GM19193 (cell line): ENCODE measurements around the gene PDLIM1.

Source experiments
- POLR2A ChIP-seq: IDR thresholded peaks from 4 replicates; pipeline ENCODE4 v1.6.1; 2011; ENCODE audit not compliant: insufficient read depth, insufficient read length; ENCODE audit errors: extremely low read depth

PDLIM1 gene, protein sequence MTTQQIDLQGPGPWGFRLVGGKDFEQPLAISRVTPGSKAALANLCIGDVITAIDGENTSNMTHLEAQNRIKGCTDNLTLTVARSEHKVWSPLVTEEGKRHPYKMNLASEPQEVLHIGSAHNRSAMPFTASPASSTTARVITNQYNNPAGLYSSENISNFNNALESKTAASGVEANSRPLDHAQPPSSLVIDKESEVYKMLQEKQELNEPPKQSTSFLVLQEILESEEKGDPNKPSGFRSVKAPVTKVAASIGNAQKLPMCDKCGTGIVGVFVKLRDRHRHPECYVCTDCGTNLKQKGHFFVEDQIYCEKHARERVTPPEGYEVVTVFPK

DNA sequence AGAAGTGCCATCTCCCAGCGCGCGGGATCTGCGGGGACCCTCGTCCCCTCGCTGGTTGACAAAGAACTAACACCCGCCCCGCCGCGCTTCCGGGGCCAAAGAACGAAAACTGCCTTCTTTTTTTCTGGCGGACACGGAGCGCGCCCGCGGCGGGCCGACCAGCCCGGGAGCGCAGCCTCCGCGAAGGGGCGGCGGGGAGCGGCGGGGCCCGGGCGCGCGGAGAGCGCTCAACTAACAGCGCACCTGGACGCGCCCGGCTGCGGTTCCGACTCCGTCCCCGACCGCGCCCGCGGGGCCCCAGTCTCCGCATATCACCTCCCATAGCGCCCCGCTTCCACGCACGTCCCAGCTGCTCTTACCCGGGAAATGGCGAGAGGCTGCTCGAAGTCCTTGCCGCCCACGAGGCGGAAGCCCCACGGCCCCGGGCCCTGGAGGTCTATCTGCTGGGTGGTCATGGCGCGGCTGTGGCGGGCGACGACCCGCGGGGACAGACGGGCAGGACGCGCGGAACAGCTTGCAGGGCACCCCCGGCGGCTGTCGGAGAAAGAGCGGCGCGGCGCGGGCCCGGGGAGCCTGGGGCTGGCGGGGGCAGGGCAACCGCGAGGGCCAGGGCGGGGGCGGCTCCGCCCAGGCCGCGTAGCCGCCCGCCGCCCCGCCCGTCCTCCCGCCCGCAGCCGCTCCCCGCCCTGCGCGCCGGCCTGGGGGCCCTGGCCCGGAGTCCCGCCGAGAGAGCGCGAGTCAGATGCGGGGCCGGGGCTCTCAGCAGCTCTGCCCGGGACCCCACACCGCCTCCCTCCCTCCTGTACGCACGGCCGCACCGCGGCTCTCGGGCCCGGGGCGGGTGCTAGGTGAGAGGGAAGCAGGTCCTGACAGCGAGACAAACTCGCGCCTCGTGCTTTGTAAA is at the start of gene PDLIM1:
PDLIM1 (minus strand) TSS at position 543 of the 904 bp plus-strand sequence; CDS start at position 455, 88 bp downstream.
- peak; percentile 81 for TF ChIP-seq POLR2A

DNA sequence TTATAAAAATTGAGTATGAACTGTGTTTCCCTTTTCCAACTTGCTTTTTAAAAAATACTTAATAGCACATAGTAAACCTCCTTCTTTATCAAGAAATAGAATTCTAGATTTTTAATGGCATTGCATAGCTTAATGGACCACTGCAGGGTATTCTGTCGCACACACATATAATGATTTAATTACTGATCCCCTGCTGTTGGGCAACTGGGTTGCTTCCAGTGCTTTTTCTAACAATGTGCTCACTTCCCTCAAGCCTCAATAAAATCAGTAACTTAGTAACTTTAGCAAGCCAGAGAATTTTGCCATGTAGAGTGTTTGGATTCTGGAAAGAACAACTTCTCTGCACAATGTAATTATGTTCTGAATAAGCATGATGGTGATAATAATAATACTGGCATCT is 49.1 kb upstream of the PDLIM1 start:
- TF ChIP-seq POLR2A, result no peak

DNA sequence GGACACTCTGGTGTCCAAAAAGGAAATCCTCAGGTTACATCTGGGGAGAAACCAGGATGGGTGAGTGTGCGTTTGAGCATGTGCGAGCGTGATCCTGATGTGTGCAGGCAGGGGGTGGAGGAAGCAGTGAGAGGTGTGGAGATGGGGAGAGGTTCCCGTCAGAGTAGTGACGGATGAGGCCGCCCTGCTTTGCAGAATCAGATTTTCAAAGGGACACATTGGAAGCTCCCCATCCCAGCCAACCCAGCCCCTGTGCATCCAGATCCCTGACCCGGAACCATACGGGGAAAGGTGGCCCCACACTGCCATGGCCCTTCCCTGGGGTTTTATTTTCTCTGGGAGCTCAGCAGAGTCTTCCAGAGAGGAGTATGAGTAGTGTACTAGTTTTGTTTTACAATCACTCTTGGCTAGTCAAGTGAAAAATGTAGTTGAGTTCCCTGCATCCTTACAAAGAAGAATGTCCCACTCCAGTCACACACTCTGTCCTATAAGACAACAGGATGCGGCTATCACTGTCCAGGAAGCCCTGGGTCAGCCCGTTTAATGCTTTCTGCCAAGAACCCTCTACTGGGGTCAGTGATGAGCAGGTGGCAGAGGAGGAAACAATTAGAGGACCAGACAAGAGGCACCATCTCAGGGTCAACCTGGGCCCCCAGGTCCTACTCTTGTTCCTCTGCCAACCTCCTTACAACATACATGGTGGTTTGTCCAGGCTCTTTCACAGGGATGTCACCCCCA is 46.8 kb upstream of the PDLIM1 start:
- no peak for TF ChIP-seq POLR2A

DNA sequence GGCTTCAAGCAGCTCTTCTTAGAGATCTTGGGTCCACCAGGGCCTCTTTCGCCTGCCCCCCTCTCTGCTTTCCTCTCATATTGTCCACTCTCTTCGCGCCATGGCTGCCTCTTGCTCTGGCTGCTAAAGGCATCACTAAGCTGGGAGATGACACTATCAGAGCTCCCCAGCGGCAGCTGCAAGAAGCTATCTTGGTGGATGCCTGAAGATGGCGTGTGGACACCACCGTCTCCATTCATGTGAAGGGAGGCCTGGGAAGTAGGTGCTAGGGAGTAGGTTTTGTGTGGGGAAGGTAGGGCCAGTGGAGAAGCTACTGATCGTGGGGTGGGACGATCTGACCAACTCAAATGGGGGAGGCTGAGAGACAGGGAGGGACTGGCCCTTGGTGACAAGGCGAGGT is 45.9 kb upstream of the PDLIM1 start:
- TF ChIP-seq POLR2A, result no peak

DNA sequence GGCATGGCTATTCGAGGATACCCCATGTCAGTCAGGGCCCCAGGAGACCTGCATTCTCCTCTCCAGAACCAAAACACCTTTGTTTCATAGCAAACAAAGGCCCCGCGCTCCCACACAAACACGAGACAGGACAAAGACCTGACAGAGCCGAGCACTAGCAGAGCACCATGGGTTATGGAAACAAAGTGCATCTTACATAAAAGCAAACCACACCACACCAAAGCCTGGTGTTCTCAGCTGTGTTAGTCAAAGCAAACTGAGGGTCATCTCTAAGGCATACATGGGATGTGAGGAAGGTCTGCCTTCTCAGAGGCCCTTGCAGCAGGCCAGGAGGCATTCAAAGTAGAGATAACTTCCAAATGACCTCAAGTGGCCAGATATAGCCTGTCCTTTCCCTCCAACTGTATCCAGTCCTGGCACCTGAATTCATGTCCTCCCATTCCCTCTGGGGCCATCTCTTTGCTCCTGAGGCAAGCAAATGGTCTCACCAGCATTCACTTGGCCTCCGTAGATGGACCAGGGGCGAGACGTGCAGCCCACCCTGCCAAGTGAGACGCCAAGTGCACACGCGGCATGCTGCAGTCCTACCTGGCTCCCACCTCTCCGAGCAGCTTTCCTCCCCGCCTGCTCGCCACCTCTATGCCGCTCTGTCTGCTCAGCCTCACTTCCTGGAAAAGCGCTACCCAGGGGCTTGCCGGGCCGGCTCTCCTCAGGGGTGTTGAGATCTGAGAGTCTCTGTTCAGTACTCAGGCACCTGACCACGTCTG is 45.3 kb upstream of the PDLIM1 start:
- no peak for TF ChIP-seq POLR2A

DNA sequence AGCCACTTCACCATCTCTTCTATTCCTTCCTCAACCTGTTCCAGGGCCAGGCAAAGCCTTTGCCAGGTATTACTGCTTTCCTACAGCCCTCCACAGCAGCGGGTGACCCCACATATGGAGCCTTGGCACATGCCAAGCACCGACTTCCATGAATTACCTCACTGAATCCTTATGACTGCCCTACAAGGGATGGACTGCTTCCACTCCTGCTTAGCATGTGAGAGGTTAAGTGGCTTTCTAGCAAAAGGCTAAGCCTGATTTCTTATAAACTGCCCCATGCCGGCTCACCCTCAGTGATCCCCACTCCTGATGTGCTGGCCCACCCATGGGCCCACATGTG is 44.0 kb upstream of the PDLIM1 start:
- TF ChIP-seq POLR2A, result no peak

DNA sequence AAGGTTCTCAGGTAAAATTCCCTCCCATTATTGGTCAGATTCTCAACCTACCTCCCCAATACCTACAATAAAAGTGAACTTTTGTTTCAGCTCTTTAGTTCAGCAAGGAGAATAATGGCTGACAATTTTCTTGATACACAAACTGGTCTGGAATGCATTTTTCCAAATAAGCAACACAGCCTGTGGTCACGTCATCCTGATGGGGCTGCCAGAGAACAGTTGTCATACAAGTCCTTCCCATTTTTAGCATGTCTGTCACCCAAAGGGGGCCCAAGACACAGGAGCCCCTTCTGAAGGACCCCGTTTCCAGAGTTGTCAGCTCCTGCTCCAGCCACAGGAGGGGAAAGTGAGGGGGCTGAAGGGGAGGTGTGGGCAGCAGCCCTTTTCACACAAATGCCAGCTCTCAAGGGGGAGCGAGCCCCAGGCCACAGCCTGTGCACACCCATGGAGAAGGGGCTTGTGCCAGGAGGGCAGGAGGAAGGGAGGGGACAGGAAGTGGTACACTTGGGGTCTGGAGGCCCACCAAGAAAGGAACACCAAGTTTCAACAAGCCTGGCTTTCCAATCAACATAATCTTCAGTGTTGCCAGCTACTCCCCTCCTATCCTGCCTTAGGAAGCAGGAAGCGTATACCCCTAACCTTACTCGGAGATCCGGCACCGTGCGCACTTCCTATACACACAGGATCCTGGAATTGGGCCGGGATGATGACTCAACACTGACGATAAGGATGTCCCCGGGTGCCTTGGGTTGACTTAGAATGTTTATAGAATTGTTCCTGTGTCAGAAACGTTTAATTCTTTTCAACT is 43.4 kb upstream of the PDLIM1 start:
- no peak for TF ChIP-seq POLR2A

DNA sequence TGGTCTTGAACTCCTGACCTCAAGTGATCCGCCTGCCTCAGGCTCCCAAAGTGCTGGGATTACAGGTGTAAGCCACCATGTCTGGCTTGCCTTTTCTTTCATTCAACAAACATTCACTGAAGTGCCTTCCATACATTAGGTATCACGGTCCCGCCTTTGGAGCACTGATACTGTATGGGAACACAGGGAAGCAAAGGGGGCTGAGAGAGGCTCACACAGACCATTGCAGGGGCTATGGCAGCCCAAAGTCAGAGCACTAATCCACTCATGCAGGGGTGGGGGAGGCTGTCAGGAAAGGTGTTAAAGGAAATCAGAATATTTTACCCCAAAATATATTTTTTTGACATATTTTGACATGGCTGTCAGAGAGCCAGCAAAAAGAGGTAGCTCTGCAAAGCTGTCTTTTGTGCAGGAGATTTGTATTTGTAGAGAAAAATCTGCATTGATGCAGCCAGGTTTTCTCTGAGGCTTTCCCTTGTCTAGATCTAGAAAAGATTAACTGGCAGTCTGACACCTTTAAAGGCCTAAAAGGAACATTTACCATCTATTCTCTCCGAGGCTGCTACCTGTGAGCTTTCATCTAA is 42.0 kb upstream of the PDLIM1 start:
- no peak for TF ChIP-seq POLR2A

DNA sequence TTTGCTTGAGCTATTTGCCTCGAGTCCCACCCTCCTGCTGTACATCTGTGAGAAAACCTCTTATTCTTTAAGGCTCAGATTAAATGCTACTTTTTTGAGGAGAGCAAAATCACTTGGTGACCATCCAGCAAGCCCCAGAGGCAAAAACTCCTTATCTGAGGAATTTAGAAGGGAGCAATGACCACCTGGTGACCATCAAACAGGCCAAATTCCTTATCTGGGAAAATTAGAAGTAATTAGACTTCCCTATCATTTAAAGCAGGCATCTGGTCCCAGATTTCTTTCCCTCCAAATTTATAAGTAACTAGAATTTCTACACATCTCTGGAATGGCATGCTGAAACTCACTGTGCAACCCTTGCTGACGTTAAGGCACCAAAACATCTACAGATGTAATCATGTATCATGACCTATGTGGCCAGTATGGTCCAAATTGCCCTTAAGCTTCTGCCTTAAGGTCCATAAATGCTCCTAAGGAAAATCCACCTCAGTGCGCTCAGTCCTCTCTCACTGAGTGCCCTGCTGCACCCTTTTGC is 40.9 kb upstream of the PDLIM1 start:
- TF ChIP-seq POLR2A, result no peak

DNA sequence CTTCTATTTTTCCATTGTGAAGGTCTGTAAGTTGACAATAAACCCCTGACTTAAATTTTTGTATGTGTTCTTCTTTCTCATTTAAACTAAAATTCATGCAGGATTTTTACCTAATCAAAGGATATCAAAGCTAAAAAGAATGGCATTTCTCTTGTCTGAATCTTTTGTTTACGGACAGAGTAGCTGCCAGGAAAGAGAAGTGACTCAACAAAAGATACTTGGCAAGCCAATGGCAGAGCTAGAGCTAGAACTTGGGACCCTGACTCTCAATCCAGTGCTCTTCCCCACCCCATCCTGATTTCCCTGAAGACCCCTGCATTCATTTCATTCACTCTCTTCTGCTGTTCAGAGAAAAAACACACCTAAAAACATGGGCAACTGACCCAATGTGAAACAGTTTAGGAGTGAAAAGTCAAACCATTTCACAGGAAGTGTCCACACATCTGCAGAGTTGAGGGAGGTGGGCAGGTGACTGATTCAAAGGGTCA is 40.2 kb upstream of the PDLIM1 start:
- no peak for TF ChIP-seq POLR2A

DNA sequence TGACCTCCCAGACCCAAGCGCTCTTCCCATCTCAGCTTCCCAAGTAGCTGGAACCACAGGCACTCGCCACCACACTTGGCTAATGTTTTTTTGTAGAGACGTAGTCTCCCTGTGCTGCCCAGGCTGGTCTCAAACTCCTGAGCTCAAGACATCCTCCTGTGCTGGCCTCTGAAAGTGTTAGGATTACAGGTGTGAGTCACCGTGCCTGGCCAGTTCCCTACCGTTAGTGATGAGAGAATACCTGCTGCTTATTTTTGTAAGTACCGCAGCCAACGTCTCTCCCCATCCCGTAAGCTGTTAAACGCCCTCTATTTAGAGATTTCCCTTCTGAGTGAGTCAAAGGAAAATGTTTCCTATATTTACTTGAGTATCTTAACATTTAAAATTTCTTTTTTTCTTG is 38.5 kb upstream of the PDLIM1 start:
- TF ChIP-seq POLR2A, result no peak

DNA sequence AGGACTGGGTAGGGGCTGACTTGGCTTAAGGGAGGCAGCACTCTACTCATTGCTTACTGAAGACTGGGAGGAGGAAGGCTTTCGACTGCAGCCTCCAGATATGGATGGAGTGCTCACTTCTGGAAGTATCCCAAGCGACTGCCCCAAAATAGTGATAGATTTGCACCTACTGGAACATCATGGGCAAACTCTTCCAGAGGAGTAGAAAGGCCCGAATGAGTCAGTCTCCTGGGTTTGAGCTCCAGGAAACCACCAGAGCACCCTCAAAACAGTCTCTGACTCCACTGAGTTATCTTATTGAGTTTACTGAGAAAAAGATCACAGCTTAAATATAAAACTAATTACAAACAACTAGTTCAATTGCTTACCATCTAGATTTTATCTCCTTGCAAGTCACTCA is 37.2 kb upstream of the PDLIM1 start:
- TF ChIP-seq POLR2A, result no peak

DNA sequence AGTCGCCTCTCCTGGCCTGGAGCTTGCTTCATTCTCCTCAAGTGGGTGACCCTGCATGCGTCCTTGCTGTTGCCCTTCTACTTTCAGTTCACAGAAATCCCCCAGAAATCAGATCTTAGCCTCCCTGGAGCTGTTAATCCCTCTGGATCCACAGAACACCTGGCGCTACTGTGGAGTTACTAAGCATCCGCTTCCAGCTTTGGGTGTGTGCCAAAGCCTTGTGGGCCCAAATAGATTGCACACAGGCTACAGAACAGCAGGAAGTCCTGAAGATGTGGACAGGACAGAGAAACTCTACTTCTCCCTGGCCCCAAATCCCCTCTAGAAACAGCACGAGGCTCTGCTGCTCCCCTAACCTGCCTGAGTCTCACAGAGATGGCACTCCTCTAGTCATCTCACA is 36.6 kb upstream of the PDLIM1 start:
- TF ChIP-seq POLR2A, result no peak
